DOHH2 (cell line): Measurements from ENCODE around the gene MPHOSPH9.

Source experiments
- EZH2phosphoT487 ChIP-seq: fragments of 200-600 bp; sonication (generic); IDR thresholded peaks from 2 replicates; pipeline ENCODE4 v1.6.1; 2017; ENCODE audit warnings: borderline replicate concordance, mild to moderate bottlenecking, antibody characterized with exemption, low read length, moderate library complexity, mixed read lengths
- TF ChIP-seq, protein P1 (sequence below): fragments of 200-600 bp; sonication (generic); IDR thresholded peaks from one replicate; pipeline ENCODE4 v1.5.1; 2014; ENCODE audit warnings: antibody characterized with exemption, mild to moderate bottlenecking, low read depth, low read length; ENCODE audit not compliant: poor library complexity, severe bottlenecking

DNA sequence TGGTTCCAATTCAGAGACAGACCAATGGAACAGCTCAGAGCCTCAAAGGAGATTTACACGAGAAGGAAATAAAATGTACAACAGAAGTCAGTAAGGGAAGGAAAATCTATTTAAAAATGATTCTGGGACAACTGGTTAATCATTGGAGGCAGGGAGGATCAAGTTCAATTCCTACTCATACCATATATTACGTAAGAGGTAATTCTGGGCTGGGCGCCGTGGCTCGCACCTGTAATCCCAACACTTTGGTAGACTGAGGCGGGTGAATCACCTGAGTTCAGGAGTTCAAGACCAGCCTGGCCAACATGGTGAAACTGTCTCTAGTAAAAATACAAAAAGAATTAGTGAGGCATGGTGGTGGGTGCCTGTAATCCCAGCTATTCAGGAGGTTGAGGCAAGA, 45.3 kb downstream of the MPHOSPH9 start:
- TF ChIP-seq, protein P1, sequence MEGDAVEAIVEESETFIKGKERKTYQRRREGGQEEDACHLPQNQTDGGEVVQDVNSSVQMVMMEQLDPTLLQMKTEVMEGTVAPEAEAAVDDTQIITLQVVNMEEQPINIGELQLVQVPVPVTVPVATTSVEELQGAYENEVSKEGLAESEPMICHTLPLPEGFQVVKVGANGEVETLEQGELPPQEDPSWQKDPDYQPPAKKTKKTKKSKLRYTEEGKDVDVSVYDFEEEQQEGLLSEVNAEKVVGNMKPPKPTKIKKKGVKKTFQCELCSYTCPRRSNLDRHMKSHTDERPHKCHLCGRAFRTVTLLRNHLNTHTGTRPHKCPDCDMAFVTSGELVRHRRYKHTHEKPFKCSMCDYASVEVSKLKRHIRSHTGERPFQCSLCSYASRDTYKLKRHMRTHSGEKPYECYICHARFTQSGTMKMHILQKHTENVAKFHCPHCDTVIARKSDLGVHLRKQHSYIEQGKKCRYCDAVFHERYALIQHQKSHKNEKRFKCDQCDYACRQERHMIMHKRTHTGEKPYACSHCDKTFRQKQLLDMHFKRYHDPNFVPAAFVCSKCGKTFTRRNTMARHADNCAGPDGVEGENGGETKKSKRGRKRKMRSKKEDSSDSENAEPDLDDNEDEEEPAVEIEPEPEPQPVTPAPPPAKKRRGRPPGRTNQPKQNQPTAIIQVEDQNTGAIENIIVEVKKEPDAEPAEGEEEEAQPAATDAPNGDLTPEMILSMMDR = no peak
- no peak for TF ChIP-seq EZH2phosphoT487
